H9 (cell line): Measurements from ENCODE around the gene DENND4A. TPM values are rescaled to one million over a fixed set of nuclear protein-coding genes. Genes with fewer than 3 reads are reported as not detected.

Experiments
- DNase-seq: peaks from one replicate; pipeline ENCODE4 v3.0.0-alpha.2; 2017
- H2AFZ ChIP-seq: one replicate; pipeline ENCODE4 v1.6.1; 2013; ENCODE audit warnings: mild to moderate bottlenecking, low read length, control low read depth, moderate library complexity
- H2AK5ac ChIP-seq: 2 replicates; pipeline ENCODE4 v1.6.1; 2013; ENCODE audit warnings: low read length, control low read depth, mixed read lengths; ENCODE audit not compliant: insufficient read length
- H2BK120ac ChIP-seq: one replicate; pipeline ENCODE4 v1.6.1; 2013; ENCODE audit warnings: low read depth, mild to moderate bottlenecking, low read length, control low read depth, inconsistent platforms; ENCODE audit not compliant: poor library complexity, severe bottlenecking
- H2BK12ac ChIP-seq: 2 replicates; pipeline ENCODE4 v1.6.1; 2013; ENCODE audit warnings: low read length, control low read depth, mixed read lengths, low read depth; ENCODE audit not compliant: insufficient read length
- H2BK15ac ChIP-seq: 2 replicates; pipeline ENCODE4 v1.6.1; 2013; ENCODE audit warnings: low read depth, low read length, control low read depth
- H2BK20ac ChIP-seq: one replicate; pipeline ENCODE4 v1.6.1; 2013; ENCODE audit warnings: low read depth, mild to moderate bottlenecking, low read length, control low read depth, inconsistent platforms; ENCODE audit not compliant: poor library complexity, severe bottlenecking
- H2BK5ac ChIP-seq: 2 replicates; pipeline ENCODE4 v1.6.1; 2013; ENCODE audit warnings: low read length, control low read depth, mixed read lengths; ENCODE audit not compliant: insufficient read length
- H3K14ac ChIP-seq: 2 replicates; pipeline ENCODE4 v1.6.1; 2013; ENCODE audit warnings: low read length, control low read depth; ENCODE audit not compliant: insufficient read depth
- H3K18ac ChIP-seq: 2 replicates; pipeline ENCODE4 v1.6.1; 2013; ENCODE audit warnings: low read depth, mild to moderate bottlenecking, mixed read lengths, low read length, control low read depth; ENCODE audit not compliant: insufficient read length
- H3K23ac ChIP-seq: 2 replicates; pipeline ENCODE4 v1.6.1; 2013; ENCODE audit warnings: low read length, control low read depth, mixed read lengths, low read depth; ENCODE audit not compliant: insufficient read length
- H3K23me2 ChIP-seq: 2 replicates; pipeline ENCODE4 v1.6.1; 2013; ENCODE audit warnings: low read depth, mild to moderate bottlenecking, mixed read lengths, low read length, control low read depth; ENCODE audit not compliant: insufficient read length, poor library complexity, severe bottlenecking
- H3K27ac ChIP-seq: 2 replicates; pipeline ENCODE4 v1.5.1; 2013; ENCODE audit warnings: low read length, control low read depth, mixed read lengths, low read depth; ENCODE audit not compliant: insufficient read length
- H3K27me3 ChIP-seq: 2 replicates; pipeline ENCODE4 v1.6.1; 2013; ENCODE audit warnings: low read length, control low read depth, inconsistent platforms; ENCODE audit not compliant: insufficient read depth
- H3K4ac ChIP-seq: 2 replicates; pipeline ENCODE4 v1.6.1; 2013; ENCODE audit warnings: low read depth, mild to moderate bottlenecking, control low read depth, inconsistent platforms, low read length, moderate library complexity
- H3K4me1 ChIP-seq: 2 replicates; pipeline ENCODE4 v1.6.1; 2013; ENCODE audit warnings: low read length, control low read depth, inconsistent platforms; ENCODE audit not compliant: insufficient read depth
- H3K4me2 ChIP-seq: 2 replicates; pipeline ENCODE4 v1.6.1; 2013; ENCODE audit warnings: low read length, control low read depth, mixed read lengths; ENCODE audit not compliant: insufficient read length, insufficient read depth
- H3K56ac ChIP-seq: 2 replicates; pipeline ENCODE4 v1.6.1; 2013; ENCODE audit warnings: low read depth, mild to moderate bottlenecking, mixed read lengths, low read length, control low read depth; ENCODE audit not compliant: insufficient read length
- H3K79me1 ChIP-seq: 2 replicates; pipeline ENCODE4 v1.6.1; 2013; ENCODE audit warnings: low read depth, mild to moderate bottlenecking, moderate library complexity, low read length, control low read depth, inconsistent platforms; ENCODE audit not compliant: insufficient read depth, poor library complexity, severe bottlenecking
- H3K79me2 ChIP-seq: 2 replicates; pipeline ENCODE4 v1.6.1; 2013; ENCODE audit warnings: low read length, control low read depth, inconsistent platforms; ENCODE audit not compliant: insufficient read depth
- H3K9ac ChIP-seq: 2 replicates; pipeline ENCODE4 v1.6.1; 2013; ENCODE audit warnings: low read length, control low read depth, mixed read lengths; ENCODE audit not compliant: insufficient read length; ENCODE audit errors: extremely low read depth
- H3K9me3 ChIP-seq: one replicate; pipeline ENCODE4 v1.6.1; 2013; ENCODE audit warnings: low read depth, low read length, inconsistent platforms; ENCODE audit not compliant: control insufficient read depth
- H3T11ph ChIP-seq: one replicate; pipeline ENCODE4 v1.6.1; 2013; ENCODE audit warnings: mild to moderate bottlenecking, low read length, control low read depth, inconsistent platforms
- H4K20me1 ChIP-seq: one replicate; pipeline ENCODE4 v1.6.1; 2013; ENCODE audit not compliant: control insufficient read depth, insufficient read length, insufficient read depth
- H4K5ac ChIP-seq: 2 replicates; pipeline ENCODE4 v1.6.1; 2013; ENCODE audit warnings: low read depth, mild to moderate bottlenecking, mixed read lengths, low read length, control low read depth; ENCODE audit not compliant: insufficient read length
- H4K8ac ChIP-seq: replicated peaks from 2 replicates; pipeline ENCODE4 v1.6.1; 2013; ENCODE audit warnings: low read length, control low read depth, mixed read lengths, low read depth; ENCODE audit not compliant: insufficient read length
- H4K91ac ChIP-seq: 2 replicates; pipeline ENCODE4 v1.6.1; 2013; ENCODE audit warnings: low read depth, mild to moderate bottlenecking, moderate library complexity, mixed read lengths, low read length, control low read depth; ENCODE audit not compliant: insufficient read length
- H3K27ac Mint-ChIP-seq, 3 experiments: 2 replicates in 2 of 3; 3 replicates in 1 of 3; pipeline ENCODE4 v1.8.0; 2020 to 2021; ENCODE audit warnings: mixed read lengths in 3 of 3, mild to moderate bottlenecking in 1 of 3, moderate library complexity in 1 of 3
- H3K27me3 Mint-ChIP-seq: 2 replicates; pipeline ENCODE4 v1.8.0; 2021; ENCODE audit warnings: low read depth, mild to moderate bottlenecking, moderate library complexity, mixed read lengths
- H3K36me3 Mint-ChIP-seq, 3 experiments: 2 replicates in 2 of 3; 3 replicates in 1 of 3; pipeline ENCODE4 v1.8.0; 2020 to 2021; ENCODE audit warnings: low read depth in 3 of 3, mixed read lengths in 3 of 3; ENCODE audit not compliant: insufficient read depth in 1 of 3
- H3K4me1 Mint-ChIP-seq, 2 experiments: 2 replicates each; pipeline ENCODE4 v1.8.0; 2020; ENCODE audit warnings: mixed read lengths in 2 of 2
- H3K4me3 Mint-ChIP-seq, 2 experiments: 2 replicates in 1 of 2; 3 replicates in 1 of 2; pipeline ENCODE4 v1.8.0; 2020 to 2021; ENCODE audit warnings: mild to moderate bottlenecking in 2 of 2, mixed read lengths in 2 of 2, moderate library complexity in 1 of 2
- H3K9me3 Mint-ChIP-seq, 2 experiments: 2 replicates in 1 of 2; 3 replicates in 1 of 2; pipeline ENCODE4 v1.8.0; 2020; ENCODE audit warnings: mild to moderate bottlenecking in 2 of 2, mixed read lengths in 2 of 2, moderate library complexity in 1 of 2
- WGBS: extraction: QIAGEN DNeasy Blood & Tissue Kit; methylation state at CpG from one replicate; pipeline ENCODE4 v1.1.7; 2013; ENCODE audit warnings: missing lambda C conversion rate, low lambda C conversion rate, mixed read lengths; ENCODE audit not compliant: insufficient read length; ENCODE audit errors: extremely low coverage; 5-methylcytosine and 5-hydroxymethylcytosine counted together
- total RNA-seq: library from RNA; stranded (reverse); gene quantifications from 2 replicates; pipeline ENCODE4 v1.2.1, GENCODE V29; 2021
- TF ChIP-seq, protein P1 (sequence below): fragments of 200-600 bp; sonication (generic); conservative IDR thresholded peaks from 3 replicates; pipeline ENCODE4 v1.8.0; 2021; ENCODE audit warnings: antibody characterized with exemption, mild to moderate bottlenecking

The DENND4A gene
- total RNA-seq, 1 experiment from 2014 or later: 4.7 TPM

DNA sequence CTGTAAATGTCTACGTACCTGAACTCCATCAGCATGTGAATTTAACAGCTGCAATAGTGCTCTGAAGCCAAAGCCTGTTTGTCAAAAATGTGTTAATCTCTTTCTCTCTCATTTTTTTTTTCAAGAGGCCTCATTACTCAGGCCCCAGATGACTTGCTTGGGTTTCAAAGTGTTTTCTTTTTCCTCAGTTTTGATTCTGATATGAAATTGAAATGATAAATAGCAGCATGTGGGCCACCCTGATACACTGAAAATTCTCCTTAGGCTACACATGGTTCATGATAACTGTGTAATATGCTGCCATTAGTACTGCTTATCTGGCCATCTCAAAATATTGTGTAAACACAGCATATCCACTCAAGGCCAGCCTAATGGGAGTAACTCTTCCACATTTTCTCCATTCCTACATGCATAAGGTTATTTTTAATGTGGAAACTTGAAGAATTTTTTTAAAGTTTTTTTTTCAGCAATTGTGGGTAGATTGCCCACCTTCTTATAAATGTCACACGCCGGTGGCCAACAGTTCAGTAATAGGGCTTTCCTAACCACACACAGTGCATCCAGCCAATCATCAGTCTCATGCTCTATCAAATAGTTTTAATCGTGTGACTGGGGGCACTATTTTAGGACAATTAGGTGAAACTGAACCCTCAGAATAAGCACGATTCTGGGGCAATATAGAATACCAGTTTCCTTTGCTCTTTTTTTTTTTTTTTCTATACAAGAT lies 13.1 kb upstream of the DENND4A start:
- no peak overlapping the region for H2AFZ ChIP-seq
- no peaks in the 10 kb centered on the region for H3K9me3 ChIP-seq
- no peak overlapping the region for H4K91ac ChIP-seq
- Mint-ChIP-seq H3K9me3 (no peaks in the 10 kb centered on the region), H3K27me3 (no peaks in the 10 kb centered on the region), H3K4me1 (peaks cover 7% of the 10 kb centered on the region in 2 experiments), H3K27ac (no peak overlapping the region), H3K36me3 (no peaks in the 10 kb centered on the region), H3K4me3 (no peak overlapping the region)
- H3K4me2 ChIP-seq: no peak overlapping the region
- H3K23me2 ChIP-seq: no peaks in the 10 kb centered on the region
- no peak overlapping the region for H3K9ac ChIP-seq
- no peak overlapping the region for H3K27ac ChIP-seq
- no peak overlapping the region for H3K4ac ChIP-seq
- no peaks in the 10 kb centered on the region for H3K79me2 ChIP-seq
- no CpG with 5 or more reads among the region's 5 CpGs for WGBS
- no peak overlapping the region for H2BK120ac ChIP-seq
- no peak for DNase-seq
- H3K27me3 ChIP-seq: no peaks in the 10 kb centered on the region
- no peak overlapping the region for H3K56ac ChIP-seq
- H3K14ac ChIP-seq: no peak overlapping the region
- TF ChIP-seq, protein P1, sequence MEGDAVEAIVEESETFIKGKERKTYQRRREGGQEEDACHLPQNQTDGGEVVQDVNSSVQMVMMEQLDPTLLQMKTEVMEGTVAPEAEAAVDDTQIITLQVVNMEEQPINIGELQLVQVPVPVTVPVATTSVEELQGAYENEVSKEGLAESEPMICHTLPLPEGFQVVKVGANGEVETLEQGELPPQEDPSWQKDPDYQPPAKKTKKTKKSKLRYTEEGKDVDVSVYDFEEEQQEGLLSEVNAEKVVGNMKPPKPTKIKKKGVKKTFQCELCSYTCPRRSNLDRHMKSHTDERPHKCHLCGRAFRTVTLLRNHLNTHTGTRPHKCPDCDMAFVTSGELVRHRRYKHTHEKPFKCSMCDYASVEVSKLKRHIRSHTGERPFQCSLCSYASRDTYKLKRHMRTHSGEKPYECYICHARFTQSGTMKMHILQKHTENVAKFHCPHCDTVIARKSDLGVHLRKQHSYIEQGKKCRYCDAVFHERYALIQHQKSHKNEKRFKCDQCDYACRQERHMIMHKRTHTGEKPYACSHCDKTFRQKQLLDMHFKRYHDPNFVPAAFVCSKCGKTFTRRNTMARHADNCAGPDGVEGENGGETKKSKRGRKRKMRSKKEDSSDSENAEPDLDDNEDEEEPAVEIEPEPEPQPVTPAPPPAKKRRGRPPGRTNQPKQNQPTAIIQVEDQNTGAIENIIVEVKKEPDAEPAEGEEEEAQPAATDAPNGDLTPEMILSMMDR: no peak
- no peak overlapping the region for H2AK5ac ChIP-seq
- H2BK15ac ChIP-seq: no peak overlapping the region
- H3K4me1 ChIP-seq: no peaks in the 10 kb centered on the region
- no peak overlapping the region for H4K8ac ChIP-seq
- no peak overlapping the region for H2BK20ac ChIP-seq
- H3K18ac ChIP-seq: no peak overlapping the region
- no peak overlapping the region for H2BK5ac ChIP-seq
- H4K20me1 ChIP-seq: no peaks in the 10 kb centered on the region
- H3K79me1 ChIP-seq: no peaks in the 10 kb centered on the region
- no peak overlapping the region for H3K23ac ChIP-seq
- no peak overlapping the region for H3T11ph ChIP-seq
- no peak overlapping the region for H2BK12ac ChIP-seq
- no peak overlapping the region for H4K5ac ChIP-seq
